ENCODE results near the gene CAPG.

The CAPG gene

DNA sequence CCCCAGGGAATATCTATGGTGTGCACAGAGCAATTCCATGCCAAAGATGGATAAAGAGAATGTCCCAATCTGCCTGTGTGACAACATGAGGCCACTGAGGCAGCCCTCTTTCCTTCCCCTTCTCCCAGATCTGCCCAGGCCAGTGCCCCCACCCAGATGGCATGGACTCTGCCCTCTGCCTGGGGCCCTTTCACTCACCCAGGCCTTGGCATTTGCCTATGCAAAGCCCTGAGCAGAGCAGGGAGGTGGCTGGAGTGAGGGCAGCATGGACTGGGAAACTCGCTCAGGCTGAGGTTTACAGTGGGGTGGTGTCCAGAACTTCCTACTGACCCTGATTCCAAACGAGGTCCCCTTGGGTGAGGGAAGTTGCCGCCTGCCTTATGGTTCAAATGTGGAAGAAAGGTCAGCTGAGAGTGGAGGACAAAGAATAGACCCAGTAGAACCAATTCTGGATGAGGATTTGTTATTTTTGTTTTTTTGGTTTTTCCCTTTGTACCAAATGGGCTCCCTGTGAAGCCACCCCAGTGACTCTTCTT is 17.2 kb upstream of the CAPG start:
- H2AFZ ChIP-seq (ENCODE audit: low read length): no peak overlapping the region
- no peaks in the 10 kb centered on the region for H3K9me2 ChIP-seq (replicated peaks; ENCODE audit: low read depth, low read length)
- H3F3A ChIP-seq (ENCODE audit: low read depth): no peaks in the 10 kb centered on the region
- H4K20me1 ChIP-seq (ENCODE audit: insufficient read depth, low read length, poor library complexity, severe bottlenecking): no peaks in the 10 kb centered on the region
- TF ChIP-seq, protein P1, sequence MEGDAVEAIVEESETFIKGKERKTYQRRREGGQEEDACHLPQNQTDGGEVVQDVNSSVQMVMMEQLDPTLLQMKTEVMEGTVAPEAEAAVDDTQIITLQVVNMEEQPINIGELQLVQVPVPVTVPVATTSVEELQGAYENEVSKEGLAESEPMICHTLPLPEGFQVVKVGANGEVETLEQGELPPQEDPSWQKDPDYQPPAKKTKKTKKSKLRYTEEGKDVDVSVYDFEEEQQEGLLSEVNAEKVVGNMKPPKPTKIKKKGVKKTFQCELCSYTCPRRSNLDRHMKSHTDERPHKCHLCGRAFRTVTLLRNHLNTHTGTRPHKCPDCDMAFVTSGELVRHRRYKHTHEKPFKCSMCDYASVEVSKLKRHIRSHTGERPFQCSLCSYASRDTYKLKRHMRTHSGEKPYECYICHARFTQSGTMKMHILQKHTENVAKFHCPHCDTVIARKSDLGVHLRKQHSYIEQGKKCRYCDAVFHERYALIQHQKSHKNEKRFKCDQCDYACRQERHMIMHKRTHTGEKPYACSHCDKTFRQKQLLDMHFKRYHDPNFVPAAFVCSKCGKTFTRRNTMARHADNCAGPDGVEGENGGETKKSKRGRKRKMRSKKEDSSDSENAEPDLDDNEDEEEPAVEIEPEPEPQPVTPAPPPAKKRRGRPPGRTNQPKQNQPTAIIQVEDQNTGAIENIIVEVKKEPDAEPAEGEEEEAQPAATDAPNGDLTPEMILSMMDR (conservative IDR thresholded peaks at IDR 0.05; ENCODE audit: low read length): no peak
- no peak for TF ChIP-seq EZH2phosphoT487 (IDR thresholded peaks at IDR 0.05; ENCODE audit: borderline replicate concordance)
- no peak overlapping the region for H3K4me2 ChIP-seq (ENCODE audit: low read depth, low read length, poor library complexity, severe bottlenecking)
- H3K27me3 ChIP-seq (ENCODE audit: insufficient read depth, low read length, poor library complexity, severe bottlenecking): no peaks in the 10 kb centered on the region
- H3K79me2 ChIP-seq (ENCODE audit: insufficient read depth, low read length): no peaks in the 10 kb centered on the region
- H3K4me3 ChIP-seq (ENCODE audit: low read length, poor library complexity, severe bottlenecking): no peak overlapping the region
- H3K4me1 ChIP-seq (ENCODE audit: insufficient read depth, low read length, poor library complexity, severe bottlenecking): peaks cover 32% of the 10 kb centered on the region
- H3K9me3 ChIP-seq (ENCODE audit: insufficient read depth, low read depth, low read length): no peaks in the 10 kb centered on the region
- H3K9ac ChIP-seq (ENCODE audit: low read depth, low read length, poor library complexity, severe bottlenecking): no peak overlapping the region
- no peaks in the 10 kb centered on the region for H3K36me3 ChIP-seq (ENCODE audit: insufficient read depth, low read length)

DNA sequence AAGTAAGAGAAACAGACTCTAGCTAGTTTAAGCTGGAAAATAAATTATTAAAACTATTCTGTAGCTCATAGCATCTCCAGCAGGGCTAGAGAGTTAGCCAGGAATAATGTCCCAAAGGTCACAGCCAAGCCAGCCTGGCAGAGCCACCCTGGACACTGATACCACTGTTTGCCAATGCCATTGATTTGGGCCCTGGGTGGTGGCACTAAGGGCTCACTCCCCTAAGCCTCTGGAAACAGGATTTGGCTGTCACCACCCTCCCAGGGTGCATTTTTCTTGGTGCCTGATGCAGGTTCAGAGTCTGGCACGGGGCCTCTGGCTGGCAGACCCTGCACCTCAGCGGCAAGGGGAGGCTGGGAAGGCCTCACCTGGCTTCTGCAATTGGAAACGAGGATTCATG is 15.4 kb upstream of the CAPG start:
- Histone ChIP-seq H3K9ac (ENCODE audit: low read depth, low read length, poor library complexity, severe bottlenecking) (no peak overlapping the region), H3K9me3 (ENCODE audit: insufficient read depth, low read depth, low read length) (no peaks in the 10 kb centered on the region), H3K4me2 (ENCODE audit: low read depth, low read length, poor library complexity, severe bottlenecking) (no peak overlapping the region), H3K27me3 (ENCODE audit: insufficient read depth, low read length, poor library complexity, severe bottlenecking) (no peaks in the 10 kb centered on the region), H4K20me1 (ENCODE audit: insufficient read depth, low read length, poor library complexity, severe bottlenecking) (no peaks in the 10 kb centered on the region), H3F3A (ENCODE audit: low read depth) (no peaks in the 10 kb centered on the region), H3K9me2 (replicated peaks; ENCODE audit: low read depth, low read length) (no peaks in the 10 kb centered on the region), H3K4me1 (ENCODE audit: insufficient read depth, low read length, poor library complexity, severe bottlenecking) (peaks cover 43% of the 10 kb centered on the region), H3K79me2 (ENCODE audit: insufficient read depth, low read length) (no peaks in the 10 kb centered on the region), H3K4me3 (ENCODE audit: low read length, poor library complexity, severe bottlenecking) (no peak overlapping the region), H3K36me3 (ENCODE audit: insufficient read depth, low read length) (no peaks in the 10 kb centered on the region), H2AFZ (ENCODE audit: low read length) (no peak overlapping the region)
- TF ChIP-seq, protein P1 (conservative IDR thresholded peaks at IDR 0.05; ENCODE audit: low read length): no peak

DNA sequence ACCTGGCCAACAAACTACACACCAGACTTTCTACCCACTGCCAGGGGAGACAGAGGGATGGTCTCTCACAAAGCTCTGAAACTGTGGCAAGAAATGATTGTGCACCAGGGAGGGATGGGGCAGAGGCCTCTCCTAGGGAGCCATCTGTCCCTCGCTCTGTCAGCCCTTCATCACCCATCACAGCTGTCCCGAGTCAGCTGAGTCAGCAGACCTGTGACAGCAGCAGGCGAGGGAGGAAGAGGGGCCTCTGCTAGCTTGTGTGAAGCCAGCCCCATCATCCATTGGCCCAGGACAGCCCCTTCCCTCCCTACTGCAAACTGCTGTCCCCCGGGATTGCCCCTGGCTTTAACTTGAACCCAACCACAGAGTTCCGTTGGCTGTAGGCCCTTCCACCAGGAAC is 13.4 kb upstream of the CAPG start:
- Histone ChIP-seq H3K27me3 (ENCODE audit: insufficient read depth, low read length, poor library complexity, severe bottlenecking) (no peaks in the 10 kb centered on the region), H3K4me2 (ENCODE audit: low read depth, low read length, poor library complexity, severe bottlenecking) (no peak overlapping the region), H3K4me3 (ENCODE audit: low read length, poor library complexity, severe bottlenecking) (no peak overlapping the region), H2AFZ (ENCODE audit: low read length) (no peak overlapping the region), H4K20me1 (ENCODE audit: insufficient read depth, low read length, poor library complexity, severe bottlenecking) (no peaks in the 10 kb centered on the region), H3K36me3 (ENCODE audit: insufficient read depth, low read length) (no peaks in the 10 kb centered on the region), H3K9me3 (ENCODE audit: insufficient read depth, low read depth, low read length) (no peaks in the 10 kb centered on the region), H3F3A (ENCODE audit: low read depth) (no peaks in the 10 kb centered on the region), H3K4me1 (ENCODE audit: insufficient read depth, low read length, poor library complexity, severe bottlenecking) (peaks cover 41% of the 10 kb centered on the region), H3K9ac (ENCODE audit: low read depth, low read length, poor library complexity, severe bottlenecking) (no peak overlapping the region), H3K79me2 (ENCODE audit: insufficient read depth, low read length) (peaks cover 8% of the 10 kb centered on the region; the same call in 1 of the 2 replicates), H3K9me2 (replicated peaks; ENCODE audit: low read depth, low read length) (no peaks in the 10 kb centered on the region)
- TF ChIP-seq, protein P1 (conservative IDR thresholded peaks at IDR 0.05; ENCODE audit: low read length): no peak
- TF ChIP-seq EZH2phosphoT487 (IDR thresholded peaks at IDR 0.05; ENCODE audit: borderline replicate concordance): no peak

Measured in Loucy (cell line).